ENCODE results near the gene SLITRK3. TPM values are rescaled to one million over a fixed set of nuclear protein-coding genes. Genes with fewer than 3 reads are reported as not detected.
A peak's percentile ranks its signal among the peaks of the same experiment; 100 is the strongest.
"Not testable (repeated sequence)": the region's sequence is repeated elsewhere in the genome, so short reads cannot be mapped to it uniquely, and the experiment has no call there.

Gene SLITRK3
- total and polyA plus RNA-seq, 8 donors = 0.02 to 0.12 (median 0.03) TPM; not detected in 4

DNA sequence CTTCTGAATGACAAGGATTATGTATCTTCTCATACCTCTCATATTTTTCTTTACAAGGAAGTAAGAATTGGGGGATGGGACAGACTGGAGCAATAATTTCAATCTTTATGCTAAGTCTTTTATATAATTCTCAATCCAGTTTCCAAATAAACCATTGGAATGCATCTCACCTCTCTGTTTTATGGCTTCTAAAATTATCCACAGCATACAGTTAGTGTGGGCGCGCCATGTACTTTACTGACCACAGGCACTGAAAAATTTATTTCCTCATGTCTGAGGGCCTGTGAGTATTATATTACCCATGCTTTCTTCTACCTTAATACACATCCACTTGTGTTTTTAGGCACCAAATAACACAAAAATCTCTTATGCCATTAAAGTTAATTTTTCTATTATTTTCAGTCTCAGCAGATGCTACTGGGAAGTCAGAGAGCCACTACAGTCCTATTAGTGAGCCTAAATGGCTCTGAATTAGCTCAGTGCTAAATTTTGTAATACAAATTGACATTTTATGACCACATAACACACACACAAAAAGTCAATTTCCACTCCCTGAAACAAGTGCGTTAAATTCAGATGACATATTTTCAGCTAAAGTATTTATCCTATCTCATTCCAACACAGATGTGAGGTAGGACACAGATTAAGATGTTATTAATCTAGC, 39.3 kb downstream of the SLITRK3 start:
- 90 to 93% methylated on average over 3 of the region's 3 CpGs for WGBS, 2 donors
- intact Hi-C loops (cut with DNase I) = no loop called here
- no peaks in the 10 kb centered on the region for H3K9me3 ChIP-seq
- DNase-seq = no peak
- H3K4me1 ChIP-seq = peaks cover 0 to 10% (median 8%) of the 10 kb centered on the region in 3 donors
- no peaks in the 10 kb centered on the region for H3K27me3 ChIP-seq
- TF ChIP-seq, protein P1, sequence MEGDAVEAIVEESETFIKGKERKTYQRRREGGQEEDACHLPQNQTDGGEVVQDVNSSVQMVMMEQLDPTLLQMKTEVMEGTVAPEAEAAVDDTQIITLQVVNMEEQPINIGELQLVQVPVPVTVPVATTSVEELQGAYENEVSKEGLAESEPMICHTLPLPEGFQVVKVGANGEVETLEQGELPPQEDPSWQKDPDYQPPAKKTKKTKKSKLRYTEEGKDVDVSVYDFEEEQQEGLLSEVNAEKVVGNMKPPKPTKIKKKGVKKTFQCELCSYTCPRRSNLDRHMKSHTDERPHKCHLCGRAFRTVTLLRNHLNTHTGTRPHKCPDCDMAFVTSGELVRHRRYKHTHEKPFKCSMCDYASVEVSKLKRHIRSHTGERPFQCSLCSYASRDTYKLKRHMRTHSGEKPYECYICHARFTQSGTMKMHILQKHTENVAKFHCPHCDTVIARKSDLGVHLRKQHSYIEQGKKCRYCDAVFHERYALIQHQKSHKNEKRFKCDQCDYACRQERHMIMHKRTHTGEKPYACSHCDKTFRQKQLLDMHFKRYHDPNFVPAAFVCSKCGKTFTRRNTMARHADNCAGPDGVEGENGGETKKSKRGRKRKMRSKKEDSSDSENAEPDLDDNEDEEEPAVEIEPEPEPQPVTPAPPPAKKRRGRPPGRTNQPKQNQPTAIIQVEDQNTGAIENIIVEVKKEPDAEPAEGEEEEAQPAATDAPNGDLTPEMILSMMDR (IDR thresholded peaks at IDR 0.05) = no peak
- H3K27ac ChIP-seq = no peak overlapping the region
- ATAC-seq = no peak
- no peak for FAIRE-seq
- no peak overlapping the region for H3K4me3 ChIP-seq
- H3K36me3 ChIP-seq = no peaks in the 10 kb centered on the region

DNA sequence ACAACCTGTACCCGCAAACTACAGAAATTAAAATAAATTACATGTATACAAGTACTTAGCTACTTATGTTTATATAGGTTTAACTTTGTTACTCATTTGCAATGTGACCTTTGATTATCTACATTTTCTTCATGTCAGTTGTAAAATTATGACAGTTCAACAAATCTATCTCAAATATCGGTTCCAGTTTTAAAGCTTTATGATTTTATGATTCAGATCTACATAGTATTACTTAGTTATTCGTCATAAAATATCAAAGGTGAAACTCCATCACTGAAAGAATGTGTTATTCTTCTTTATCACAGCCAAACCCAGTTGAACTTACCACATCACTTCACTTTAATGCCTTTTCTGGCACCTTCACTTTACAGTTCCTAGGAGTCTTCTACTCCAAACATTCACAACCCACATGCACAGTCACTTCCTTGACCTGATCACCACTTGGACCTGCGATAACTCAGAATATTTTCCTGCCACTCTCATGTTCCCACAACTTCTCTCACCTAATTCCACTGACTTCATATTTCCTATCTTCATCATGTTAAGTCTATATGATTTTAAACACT, 47.2 kb downstream of the SLITRK3 start:
- H3K4me3 ChIP-seq = no peak overlapping the region
- H3K27me3 ChIP-seq = no peaks in the 10 kb centered on the region
- H3K9me3 ChIP-seq = no peaks in the 10 kb centered on the region
- FAIRE-seq (peak; percentile 86), ATAC-seq (no peak), DNase-seq (no peak)
- H3K4me1 ChIP-seq = no peaks in the 10 kb centered on the region
- TF ChIP-seq, protein P1 (IDR thresholded peaks at IDR 0.05) = no peak
- 72 to 75% methylated on average over 4 of the region's 4 CpGs for WGBS, 2 donors
- intact Hi-C loops (cut with DNase I) = no loop called here
- H3K27ac ChIP-seq = no peak overlapping the region
- H3K36me3 ChIP-seq = no peaks in the 10 kb centered on the region

DNA sequence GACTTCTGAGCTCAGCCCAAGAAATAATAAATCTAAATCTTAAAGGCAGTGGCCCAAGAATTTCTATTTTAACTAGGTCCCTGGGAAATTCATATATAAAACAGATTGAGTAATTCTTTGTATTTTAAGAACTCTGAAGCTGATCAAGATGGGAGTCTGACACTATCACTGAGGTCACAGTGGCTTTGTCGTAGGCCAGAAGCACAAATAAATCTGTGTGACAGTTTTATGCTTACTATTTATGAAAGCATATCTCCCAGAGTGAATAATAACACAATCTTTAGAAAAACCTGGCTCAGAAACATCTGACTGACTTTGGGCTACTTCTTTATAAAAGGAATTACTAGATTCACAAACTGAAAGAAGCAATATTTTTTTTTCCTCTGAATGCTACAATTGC, 51.9 kb downstream of the SLITRK3 start:
- Histone ChIP-seq H3K27me3 (no peaks in the 10 kb centered on the region), H3K9me3 (no peaks in the 10 kb centered on the region), H3K4me3 (no peak overlapping the region), H3K36me3 (no peaks in the 10 kb centered on the region), H3K4me1 (no peaks in the 10 kb centered on the region), H3K27ac (no peak overlapping the region)
- ATAC-seq (no peak), FAIRE-seq (no peak), DNase-seq (no peak)
- WGBS, 2 donors = 37 to 44% methylated on average over 1 of the region's 1 CpG
- TF ChIP-seq, protein P1 (IDR thresholded peaks at IDR 0.05) = no peak
- intact Hi-C loops (cut with DNase I) = no loop called here

DNA sequence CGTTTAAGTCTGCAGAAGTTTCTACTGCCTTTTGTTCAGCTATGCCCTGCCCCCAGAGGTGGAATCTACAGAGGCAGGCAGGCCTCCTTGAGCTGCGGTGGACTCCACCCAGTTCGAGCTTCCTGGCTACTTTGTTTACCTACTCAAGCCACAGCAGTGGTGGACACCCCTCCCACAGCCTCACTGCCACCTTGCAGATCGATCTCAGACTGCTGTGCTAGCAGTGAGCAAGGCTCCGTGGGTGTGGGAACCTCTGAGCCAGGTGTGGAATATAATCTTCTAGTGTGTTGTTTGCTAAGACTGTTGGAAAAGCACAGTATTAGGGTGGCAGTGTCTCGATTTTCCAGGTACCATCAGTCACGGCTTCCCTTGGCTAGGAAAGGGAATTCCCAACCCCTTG, 56.3 kb downstream of the SLITRK3 start:
- FAIRE-seq; H3K27ac ChIP-seq; H3K4me1 ChIP-seq; ATAC-seq; H3K4me3 ChIP-seq; H3K27me3 ChIP-seq; intact Hi-C loops (cut with DNase I); H3K9me3 ChIP-seq; H3K36me3 ChIP-seq: not testable (repeated sequence)
- WGBS, 2 donors = 28 to 32% methylated on average over 7 of the region's 7 CpGs
- DNase-seq = peak in 4 of 6 donors; percentile 14 to 26 (median 15)

Other genes with a start within 250 kb of the SLITRK3 start
- not detected for gene SI, start 117.9 kb downstream of the SLITRK3 start, total RNA-seq
- gene SI, start 117.9 kb downstream of the SLITRK3 start, polyA plus RNA-seq = under 1 TPM; under 0.01 to 0.04 TPM

Data from pancreas (tissue), 10 donors.